HepG2 (cell line): ENCODE measurements around the gene UBC. TPM values are rescaled to one million over a fixed set of nuclear protein-coding genes. Genes with fewer than 3 reads are reported as not detected.
A peak's percentile ranks its signal among the peaks of the same experiment; 100 is the strongest.

Experiments
- CAMTA2 ChIP-seq: sonication (generic); formaldehyde crosslinking; IDR thresholded peaks from 2 replicates; pipeline ENCODE4 v1.4.0; 2020; ENCODE audit warnings: mild to moderate bottlenecking, missing genetic modification reagents, borderline replicate concordance
- CENPX ChIP-seq: sonication (generic); formaldehyde crosslinking; IDR thresholded peaks from 2 replicates; pipeline ENCODE4 v1.9.0; 2021; ENCODE audit warnings: mild to moderate bottlenecking, missing genetic modification reagents, moderate library complexity
- GABPB1 ChIP-seq: IDR thresholded peaks from 2 replicates; pipeline ENCODE4 v1.6.1; 2016; ENCODE audit warnings: mild to moderate bottlenecking, missing genetic modification reagents, moderate library complexity, missing compliant biosample characterization
- HNF4A ChIP-seq: sonication (generic); formaldehyde crosslinking; IDR thresholded peaks from 2 replicates; pipeline ENCODE4 v1.4.0; 2020; ENCODE audit warnings: missing genetic modification reagents
- HOXD1 ChIP-seq: sonication (generic); formaldehyde crosslinking; IDR thresholded peaks from 2 replicates; pipeline ENCODE4 v1.5.0; 2020; ENCODE audit warnings: missing genetic modification reagents
- POLR2G ChIP-seq: fragments of 200-400 bp; formaldehyde crosslinking; IDR thresholded peaks from 2 replicates; pipeline ENCODE4 v1.6.1; 2018; ENCODE audit warnings: mild to moderate bottlenecking, low read depth, low read length, moderate library complexity
- RAD51 ChIP-seq: fragments of 450-650 bp; IDR thresholded peaks from 2 replicates; pipeline ENCODE4 v1.6.1; 2016; ENCODE audit warnings: borderline replicate concordance
- RBM39 ChIP-seq: fragments of 200-400 bp; formaldehyde crosslinking; IDR thresholded peaks from one replicate; pipeline ENCODE4 v1.6.1; 2018; ENCODE audit warnings: antibody characterized with exemption, mild to moderate bottlenecking, low read depth, low read length; ENCODE audit not compliant: poor library complexity, severe bottlenecking
- SALL2 ChIP-seq: sonication (generic); formaldehyde crosslinking; IDR thresholded peaks from 2 replicates; pipeline ENCODE4 v1.8.1; 2023; ENCODE audit warnings: mild to moderate bottlenecking, missing genetic modification reagents, inconsistent platforms
- SP5 ChIP-seq: IDR thresholded peaks from 2 replicates; pipeline ENCODE4 v1.6.1; 2016; ENCODE audit warnings: low read depth, borderline replicate concordance
- TBX2 ChIP-seq: sonication (generic); formaldehyde crosslinking; IDR thresholded peaks from 2 replicates; pipeline ENCODE4 v1.5.0; 2020; ENCODE audit warnings: missing genetic modification reagents, mild to moderate bottlenecking, borderline replicate concordance
- ZNF329 ChIP-seq: sonication (generic); formaldehyde crosslinking; IDR thresholded peaks from 2 replicates; pipeline ENCODE4 v1.9.0; 2021; ENCODE audit warnings: low read depth, mild to moderate bottlenecking, missing genetic modification reagents
- ZNF468 ChIP-seq: sonication (generic); formaldehyde crosslinking; IDR thresholded peaks from 2 replicates; pipeline ENCODE4 v1.8.0; 2022; ENCODE audit warnings: mild to moderate bottlenecking, moderate library complexity, missing genetic modification reagents
- ZNF709 ChIP-seq: sonication (generic); formaldehyde crosslinking; IDR thresholded peaks from 2 replicates; pipeline ENCODE4 v1.5.0; 2020; ENCODE audit warnings: mild to moderate bottlenecking, missing genetic modification reagents
- ZNF883 ChIP-seq: sonication (generic); formaldehyde crosslinking; IDR thresholded peaks from 2 replicates; pipeline ENCODE4 v1.5.1; 2020; ENCODE audit warnings: mild to moderate bottlenecking, missing genetic modification reagents; ENCODE audit errors: not compliant biosample characterization
- polyA plus RNA-seq, 8 experiments: library from polyadenylated mRNA; depleted of rRNA in 3 of 8; stranded (reverse) in 7 of 8; unstranded in 1 of 8; fragments of >200 nt; fragmentation: Illumina TruSeq in 4 of 8; extraction: Trizol in 4 of 8; gene quantifications; 2 replicates each; pipeline versions ENCODE4 v1.2.1 to v1.2.3, GENCODE V29; 2011 to 2016; ENCODE audit warnings: low read depth in 4 of 8, missing spikeins in 1 of 8, mixed read lengths in 1 of 8; ENCODE audit not compliant: insufficient read depth in 1 of 8
- total RNA-seq, 5 experiments: library from RNA; depleted of rRNA; stranded (reverse); fragments of >200 nt; fragmentation: Illumina TruSeq; extraction: Trizol; gene quantifications; 2 replicates each; pipeline ENCODE4 v1.2.3, GENCODE V29; 2016; ENCODE audit warnings: low read depth in 1 of 5
- TF ChIP-seq, protein P1 (sequence below): sonication (generic); formaldehyde crosslinking; IDR thresholded peaks from 2 replicates; pipeline ENCODE4 v1.4.0; 2020; ENCODE audit warnings: missing genetic modification reagents, borderline replicate concordance
- TF ChIP-seq, protein P2 (sequence below): sonication (generic); formaldehyde crosslinking; IDR thresholded peaks from 2 replicates; pipeline ENCODE4 v1.4.0; 2020; ENCODE audit warnings: missing genetic modification reagents, borderline replicate concordance
- TF ChIP-seq, protein P3 (sequence below): sonication (generic); formaldehyde crosslinking; IDR thresholded peaks from 2 replicates; pipeline ENCODE4 v1.8.1; 2023; ENCODE audit warnings: missing genetic modification reagents, mild to moderate bottlenecking, borderline replicate concordance
- TF ChIP-seq, protein P4 (sequence below), 2 experiments: fragments of 450-650 bp in 1 of 2; sonication (generic) in 1 of 2; formaldehyde crosslinking; IDR thresholded peaks; 2 replicates each; pipeline versions ENCODE4 v1.5.0 to v1.8.0; 2020 to 2022; ENCODE audit warnings: mild to moderate bottlenecking in 1 of 2, missing genetic modification reagents in 1 of 2
- TF ChIP-seq, protein P5 (sequence below): sonication (generic); formaldehyde crosslinking; IDR thresholded peaks from 2 replicates; pipeline ENCODE4 v1.8.1; 2023; ENCODE audit warnings: mild to moderate bottlenecking, missing genetic modification reagents, borderline replicate concordance

UBC gene
- total and polyA plus RNA-seq, 2 of the 13 experiments (the other 11 are each of a cell fraction or from before 2014, with no cell fraction given), result 805 to 1,432 TPM

DNA sequence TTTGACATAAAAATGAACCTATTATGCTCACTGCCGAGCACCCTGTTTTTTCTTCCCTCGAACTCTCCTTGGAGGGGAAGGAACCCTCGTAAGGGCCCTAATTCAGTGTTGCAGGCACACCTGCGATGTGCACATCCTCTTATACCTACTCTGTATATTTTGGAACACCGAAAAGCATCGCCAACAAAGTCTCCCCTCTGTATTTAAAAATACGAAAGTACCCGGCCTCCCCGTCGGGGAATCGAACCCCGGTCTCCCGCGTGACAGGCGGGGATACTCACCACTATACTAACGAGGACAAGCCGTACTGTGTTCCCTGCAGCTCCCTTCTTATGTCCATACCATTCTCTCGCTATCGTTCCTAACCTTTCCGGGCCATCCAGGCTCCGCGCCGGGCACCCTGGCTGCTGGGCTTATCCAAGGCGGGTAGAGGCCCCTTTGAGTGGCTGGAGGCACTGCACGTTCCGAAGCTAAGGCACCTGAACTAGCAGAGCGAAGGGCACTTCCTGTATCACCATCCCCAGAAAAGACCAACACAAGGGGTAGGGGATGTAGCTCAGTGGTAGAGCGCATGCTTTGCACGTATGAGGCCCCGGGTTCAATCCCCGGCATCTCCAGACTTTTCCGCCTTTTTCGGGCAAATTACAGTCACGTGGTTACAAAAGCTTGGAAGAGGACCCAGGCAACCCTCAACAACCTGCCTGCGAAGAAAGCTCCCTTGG is 25.1 kb upstream of the UBC start (continued):
- TF ChIP-seq, protein P1, sequence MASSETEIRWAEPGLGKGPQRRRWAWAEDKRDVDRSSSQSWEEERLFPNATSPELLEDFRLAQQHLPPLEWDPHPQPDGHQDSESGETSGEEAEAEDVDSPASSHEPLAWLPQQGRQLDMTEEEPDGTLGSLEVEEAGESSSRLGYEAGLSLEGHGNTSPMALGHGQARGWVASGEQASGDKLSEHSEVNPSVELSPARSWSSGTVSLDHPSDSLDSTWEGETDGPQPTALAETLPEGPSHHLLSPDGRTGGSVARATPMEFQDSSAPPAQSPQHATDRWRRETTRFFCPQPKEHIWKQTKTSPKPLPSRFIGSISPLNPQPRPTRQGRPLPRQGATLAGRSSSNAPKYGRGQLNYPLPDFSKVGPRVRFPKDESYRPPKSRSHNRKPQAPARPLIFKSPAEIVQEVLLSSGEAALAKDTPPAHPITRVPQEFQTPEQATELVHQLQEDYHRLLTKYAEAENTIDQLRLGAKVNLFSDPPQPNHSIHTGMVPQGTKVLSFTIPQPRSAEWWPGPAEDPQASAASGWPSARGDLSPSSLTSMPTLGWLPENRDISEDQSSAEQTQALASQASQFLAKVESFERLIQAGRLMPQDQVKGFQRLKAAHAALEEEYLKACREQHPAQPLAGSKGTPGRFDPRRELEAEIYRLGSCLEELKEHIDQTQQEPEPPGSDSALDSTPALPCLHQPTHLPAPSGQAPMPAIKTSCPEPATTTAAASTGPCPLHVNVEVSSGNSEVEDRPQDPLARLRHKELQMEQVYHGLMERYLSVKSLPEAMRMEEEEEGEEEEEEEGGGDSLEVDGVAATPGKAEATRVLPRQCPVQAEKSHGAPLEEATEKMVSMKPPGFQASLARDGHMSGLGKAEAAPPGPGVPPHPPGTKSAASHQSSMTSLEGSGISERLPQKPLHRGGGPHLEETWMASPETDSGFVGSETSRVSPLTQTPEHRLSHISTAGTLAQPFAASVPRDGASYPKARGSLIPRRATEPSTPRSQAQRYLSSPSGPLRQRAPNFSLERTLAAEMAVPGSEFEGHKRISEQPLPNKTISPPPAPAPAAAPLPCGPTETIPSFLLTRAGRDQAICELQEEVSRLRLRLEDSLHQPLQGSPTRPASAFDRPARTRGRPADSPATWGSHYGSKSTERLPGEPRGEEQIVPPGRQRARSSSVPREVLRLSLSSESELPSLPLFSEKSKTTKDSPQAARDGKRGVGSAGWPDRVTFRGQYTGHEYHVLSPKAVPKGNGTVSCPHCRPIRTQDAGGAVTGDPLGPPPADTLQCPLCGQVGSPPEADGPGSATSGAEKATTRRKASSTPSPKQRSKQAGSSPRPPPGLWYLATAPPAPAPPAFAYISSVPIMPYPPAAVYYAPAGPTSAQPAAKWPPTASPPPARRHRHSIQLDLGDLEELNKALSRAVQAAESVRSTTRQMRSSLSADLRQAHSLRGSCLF (CRISPR knock-in tag), result no peak
- peak; percentile 21; the same call in 1 of the 2 replicates for TF ChIP-seq CAMTA2 (CRISPR knock-in tag)
- TF ChIP-seq HNF4A, result no peak
- no peak for TF ChIP-seq RBM39
- TF ChIP-seq GABPB1, result peak; percentile 67
- TF ChIP-seq ZNF468 (CRISPR knock-in tag), result no peak
- peak; percentile 33 for TF ChIP-seq ZNF883 (CRISPR knock-in tag)
- TF ChIP-seq, protein P2, sequence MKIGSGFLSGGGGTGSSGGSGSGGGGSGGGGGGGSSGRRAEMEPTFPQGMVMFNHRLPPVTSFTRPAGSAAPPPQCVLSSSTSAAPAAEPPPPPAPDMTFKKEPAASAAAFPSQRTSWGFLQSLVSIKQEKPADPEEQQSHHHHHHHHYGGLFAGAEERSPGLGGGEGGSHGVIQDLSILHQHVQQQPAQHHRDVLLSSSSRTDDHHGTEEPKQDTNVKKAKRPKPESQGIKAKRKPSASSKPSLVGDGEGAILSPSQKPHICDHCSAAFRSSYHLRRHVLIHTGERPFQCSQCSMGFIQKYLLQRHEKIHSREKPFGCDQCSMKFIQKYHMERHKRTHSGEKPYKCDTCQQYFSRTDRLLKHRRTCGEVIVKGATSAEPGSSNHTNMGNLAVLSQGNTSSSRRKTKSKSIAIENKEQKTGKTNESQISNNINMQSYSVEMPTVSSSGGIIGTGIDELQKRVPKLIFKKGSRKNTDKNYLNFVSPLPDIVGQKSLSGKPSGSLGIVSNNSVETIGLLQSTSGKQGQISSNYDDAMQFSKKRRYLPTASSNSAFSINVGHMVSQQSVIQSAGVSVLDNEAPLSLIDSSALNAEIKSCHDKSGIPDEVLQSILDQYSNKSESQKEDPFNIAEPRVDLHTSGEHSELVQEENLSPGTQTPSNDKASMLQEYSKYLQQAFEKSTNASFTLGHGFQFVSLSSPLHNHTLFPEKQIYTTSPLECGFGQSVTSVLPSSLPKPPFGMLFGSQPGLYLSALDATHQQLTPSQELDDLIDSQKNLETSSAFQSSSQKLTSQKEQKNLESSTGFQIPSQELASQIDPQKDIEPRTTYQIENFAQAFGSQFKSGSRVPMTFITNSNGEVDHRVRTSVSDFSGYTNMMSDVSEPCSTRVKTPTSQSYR (CRISPR knock-in tag), result 0 out of 2 replicates have a peak, but pooled peaks have one; percentile 14
- TF ChIP-seq ZNF329 (CRISPR knock-in tag), result peak; percentile 77
- TF ChIP-seq, protein P3, sequence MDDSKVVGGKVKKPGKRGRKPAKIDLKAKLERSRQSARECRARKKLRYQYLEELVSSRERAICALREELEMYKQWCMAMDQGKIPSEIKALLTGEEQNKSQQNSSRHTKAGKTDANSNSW (CRISPR knock-in tag), result no peak
- TF ChIP-seq CENPX (CRISPR knock-in tag), result no peak
- peak; percentile 80; the same call in 1 of the 2 replicates for TF ChIP-seq RAD51
- no peak for TF ChIP-seq HOXD1
- peak; percentile 34; the same call in 1 of the 2 replicates for TF ChIP-seq POLR2G
- TF ChIP-seq, protein P4, sequence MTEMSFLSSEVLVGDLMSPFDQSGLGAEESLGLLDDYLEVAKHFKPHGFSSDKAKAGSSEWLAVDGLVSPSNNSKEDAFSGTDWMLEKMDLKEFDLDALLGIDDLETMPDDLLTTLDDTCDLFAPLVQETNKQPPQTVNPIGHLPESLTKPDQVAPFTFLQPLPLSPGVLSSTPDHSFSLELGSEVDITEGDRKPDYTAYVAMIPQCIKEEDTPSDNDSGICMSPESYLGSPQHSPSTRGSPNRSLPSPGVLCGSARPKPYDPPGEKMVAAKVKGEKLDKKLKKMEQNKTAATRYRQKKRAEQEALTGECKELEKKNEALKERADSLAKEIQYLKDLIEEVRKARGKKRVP (CRISPR knock-in tag; IDR thresholded peaks at IDR 0.05), result peak in 1 of 2 experiments; percentile 59; a peak in 1 of 4 replicates
- no peak for TF ChIP-seq ZNF709 (CRISPR knock-in tag)
- TF ChIP-seq SALL2 (CRISPR knock-in tag), result peak; percentile 11; the same call in 1 of the 2 replicates
- TF ChIP-seq, protein P5, sequence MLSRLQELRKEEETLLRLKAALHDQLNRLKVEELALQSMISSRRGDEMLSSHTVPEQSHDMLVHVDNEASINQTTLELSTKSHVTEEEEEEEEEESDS (CRISPR knock-in tag), result peak; percentile 90; the same call in 1 of the 2 replicates
- peak; percentile 22 for TF ChIP-seq TBX2 (CRISPR knock-in tag)
- TF ChIP-seq SP5 (CRISPR knock-in tag), result 0 out of 2 replicates have a peak, but pooled peaks have one; percentile 8
